HG03159 (cell line): Measurements from ENCODE around the gene SCN1B.

ENCODE experiments used
- ATAC-seq: cut with Tn5 transposase; IDR thresholded peaks from one replicate; pipeline ENCODE4 v1.9.1; 2021; ENCODE audit warnings: mild to moderate bottlenecking, moderate library complexity; ENCODE audit not compliant: unreplicated experiment

The SCN1B gene

GRCh38 chr19:35051796-35052195 lies 21.5 kb downstream of the SCN1B start:
- no peak for ATAC-seq

GRCh38 chr19:35052599-35053190 lies 22.4 kb downstream of the SCN1B start:
- no peak for ATAC-seq

- ATAC-seq, result no peak
Measured at GRCh38 chr19:35053667-35054293, 23.5 kb downstream of the SCN1B start.

- no peak for ATAC-seq
Measured at GRCh38 chr19:35054626-35055025, 24.4 kb downstream of the SCN1B start.

- no peak for ATAC-seq
Measured at GRCh38 chr19:35055715-35056179, 25.5 kb downstream of the SCN1B start.

GRCh38 chr19:35056513-35057063 lies 26.3 kb downstream of the SCN1B start:
- ATAC-seq, result no peak

- no peak for ATAC-seq
Measured at GRCh38 chr19:35058370-35058769, 28.1 kb downstream of the SCN1B start.

GRCh38 chr19:35059006-35059798 lies 28.9 kb downstream of the SCN1B start:
- no peak for ATAC-seq

- no peak for ATAC-seq
Measured at GRCh38 chr19:35059799-35060091, 29.5 kb downstream of the SCN1B start.

GRCh38 chr19:35060160-35060855 lies 30.0 kb downstream of the SCN1B start:
- ATAC-seq, result no peak

- no peak for ATAC-seq
Measured at GRCh38 chr19:35061583-35062373, 31.5 kb downstream of the SCN1B start.

GRCh38 chr19:35062942-35063341 lies 32.7 kb downstream of the SCN1B start:
- ATAC-seq, result no peak

GRCh38 chr19:35063940-35064818 lies 33.9 kb downstream of the SCN1B start:
- ATAC-seq, result no peak

- ATAC-seq, result no peak
Measured at GRCh38 chr19:35065574-35065973, 35.3 kb downstream of the SCN1B start.

GRCh38 chr19:35066121-35066520 lies 35.9 kb downstream of the SCN1B start:
- ATAC-seq, result no peak

GRCh38 chr19:35066691-35067563 lies 36.7 kb downstream of the SCN1B start:
- peak; percentile 85 for ATAC-seq

GRCh38 chr19:35068941-35069634 lies 38.8 kb downstream of the SCN1B start:
- ATAC-seq, result no peak

- no peak for ATAC-seq
Measured at GRCh38 chr19:35069696-35070095, 39.4 kb downstream of the SCN1B start.
